B cell (primary cell): ENCODE results near the gene SLAMF9. TPM values are rescaled to one million over a fixed set of nuclear protein-coding genes. Genes with fewer than 3 reads are reported as not detected.

Source experiments
- ATAC-seq: fragments of 200-7000 bp; cut with Tn5 transposase; one replicate; pipeline ENCODE4 v1.10.0; 2021; ENCODE audit warnings: low read depth, mild to moderate bottlenecking, moderate number of reproducible peaks, moderate library complexity
- CTCF ChIA-PET: fragments of 350-600 bp; sonication (Branson Sonifier 250); formaldehyde crosslinking; loops from one replicate; lab custom pipeline; 2021; ENCODE audit warnings: antibody characterized with exemption, inconsistent platforms; lab: Charles Lee
- POLR2A ChIA-PET: fragments of 350-600 bp; sonication (Branson Sonifier 250); formaldehyde crosslinking; loops from one replicate; lab custom pipeline; 2021; ENCODE audit warnings: antibody characterized with exemption; lab: Charles Lee
- DNase-seq: peaks from one replicate; pipeline ENCODE4 v3.0.0; 2013
- H2AFZ ChIP-seq: 2 replicates; pipeline ENCODE4 v1.6.1; 2012; ENCODE audit warnings: mild to moderate bottlenecking, low read depth, low read length; ENCODE audit not compliant: insufficient read depth, poor library complexity, severe bottlenecking
- H3K27ac ChIP-seq, 2 donors: 1 replicate in 1 of 2; 2 replicates in 1 of 2; pipeline ENCODE4 v1.5.1; 2012 to 2013; ENCODE audit warnings: low read length in 2 of 2, mild to moderate bottlenecking in 2 of 2, moderate library complexity in 1 of 2
- H3K27me3 ChIP-seq, 4 experiments: fragments of 200-600 bp in 1 of 4; sonication (generic) in 1 of 4; replicated peaks in 1 of 4; 1 replicate in 2 of 4; 2 replicates in 2 of 4; pipeline versions ENCODE4 v1.6.1 to v1.7.0; 2013 to 2016; ENCODE audit warnings: low read length in 3 of 4, mild to moderate bottlenecking in 2 of 4, mixed read lengths in 1 of 4, moderate library complexity in 1 of 4; ENCODE audit not compliant: insufficient read depth in 4 of 4, control insufficient read depth in 3 of 4; ENCODE audit errors: control extremely low read depth in 1 of 4
- H3K36me3 ChIP-seq, 2 experiments: replicated peaks in 1 of 2; 1 replicate in 1 of 2; 2 replicates in 1 of 2; pipeline versions ENCODE4 v1.6.1 to v1.7.1; 2013; ENCODE audit warnings: low read length in 1 of 2; ENCODE audit not compliant: insufficient read depth in 2 of 2, control insufficient read depth in 1 of 2; ENCODE audit errors: control extremely low read depth in 1 of 2, extremely low read depth in 1 of 2
- H3K4me1 ChIP-seq, 2 donors: fragments of 200-600 bp in 1 of 2; sonication (generic) in 1 of 2; 1 replicate in 1 of 2; 2 replicates in 1 of 2; pipeline versions ENCODE4 v1.5.1 to v1.6.1; 2013 to 2017; ENCODE audit warnings: low read length in 2 of 2; ENCODE audit not compliant: control insufficient read depth in 2 of 2, insufficient read depth in 2 of 2
- H3K4me2 ChIP-seq: replicated peaks from 2 replicates; pipeline ENCODE3; 2012; ENCODE audit warnings: mild to moderate bottlenecking, low read depth, low read length; ENCODE audit not compliant: poor library complexity, severe bottlenecking
- H3K4me3 ChIP-seq, 5 experiments: fragments of 200-600 bp in 1 of 5; sonication (generic) in 1 of 5; 1 replicate in 3 of 5; 2 replicates in 2 of 5; pipeline versions ENCODE4 v1.5.1 to v1.7.0; 2011 to 2016; ENCODE audit warnings: low read length in 4 of 5, mild to moderate bottlenecking in 4 of 5, low read depth in 2 of 5, control low read depth in 1 of 5, moderate library complexity in 1 of 5; ENCODE audit not compliant: insufficient read depth in 1 of 5; ENCODE audit errors: control extremely low read depth in 1 of 5, extremely low read depth in 1 of 5
- H3K79me2 ChIP-seq: fragments of 200-600 bp; sonication (generic); one replicate; pipeline ENCODE4 v1.6.0; 2016; ENCODE audit warnings: low read length; ENCODE audit not compliant: control insufficient read depth, insufficient read depth
- H3K9ac ChIP-seq: fragments of 200-600 bp; sonication (generic); 2 replicates; pipeline ENCODE4 v1.6.1; 2017; ENCODE audit warnings: mild to moderate bottlenecking, low read length, moderate library complexity
- H3K9me3 ChIP-seq, 3 donors: one replicate each; pipeline versions ENCODE4 v1.6.1 to v1.7.1; 2013; ENCODE audit warnings: low read length in 2 of 3; ENCODE audit not compliant: control insufficient read depth in 2 of 3, insufficient read depth in 1 of 3; ENCODE audit errors: control extremely low read depth in 1 of 3
- H4K20me1 ChIP-seq: 2 replicates; pipeline ENCODE4 v1.6.0; 2012; ENCODE audit warnings: mild to moderate bottlenecking, low read length; ENCODE audit not compliant: insufficient read depth, control insufficient read depth, poor library complexity, severe bottlenecking
- H3K27ac Mint-ChIP-seq: one replicate; pipeline ENCODE4 v1.8.0; 2021; ENCODE audit warnings: mixed read lengths
- H3K27me3 Mint-ChIP-seq: one replicate; pipeline ENCODE4 v1.8.0; 2021; ENCODE audit warnings: mixed read lengths
- H3K4me1 Mint-ChIP-seq: one replicate; pipeline ENCODE4 v1.8.0; 2021; ENCODE audit warnings: mixed read lengths
- H3K4me3 Mint-ChIP-seq: one replicate; pipeline ENCODE4 v1.8.0; 2021; ENCODE audit warnings: mixed read lengths
- H3K9me3 Mint-ChIP-seq: one replicate; pipeline ENCODE4 v1.8.0; 2022; ENCODE audit warnings: mixed read lengths; ENCODE audit not compliant: insufficient read depth
- EZH2 ChIP-seq: IDR thresholded peaks from 2 replicates; pipeline ENCODE4 v1.6.1; 2012; ENCODE audit warnings: borderline replicate concordance, low read depth, mild to moderate bottlenecking, moderate library complexity, low read length; ENCODE audit not compliant: insufficient read depth, poor library complexity, severe bottlenecking
- WGBS: methylation state at CpG from one replicate; pipeline ENCODE4 v1.1.5; 2013; ENCODE audit warnings: missing lambda C conversion rate; ENCODE audit not compliant: insufficient coverage; 5-methylcytosine and 5-hydroxymethylcytosine counted together
- intact Hi-C: fragments of 100-400 bp; cut with micrococcal nuclease; formaldehyde crosslinking; loops from one replicate; pipeline ENCODE4 v1.10.0; 2022
- polyA plus RNA-seq: library from polyadenylated mRNA; depleted of rRNA; stranded (reverse); fragments of >200 nt; gene quantifications from 2 replicates; pipeline ENCODE4 v1.2.3, GENCODE V29; 2012
- total RNA-seq, 2 donors: library from RNA; stranded (reverse); fragments of 120-200 nt in 1 of 2; gene quantifications; 1 replicate in 1 of 2; 2 replicates in 1 of 2; pipeline versions ENCODE4 v1.2.3 to v1.2.4, GENCODE V29; 2013 to 2022
- TF ChIP-seq, protein P1 (sequence below): fragments of 200-600 bp; IDR thresholded peaks from one replicate; pipeline ENCODE4 v1.8.0; 2022; ENCODE audit warnings: antibody characterized with exemption, mild to moderate bottlenecking

The SLAMF9 gene
- total and polyA plus RNA-seq, 2 donors (not counting 1 experiment from before 2014, with no cell fraction given) = not detected

- Histone ChIP-seq H3K36me3 (no peaks in the 10 kb centered on the region), H3K4me2 (no peak overlapping the region), H3K27ac (no peak overlapping the region), H2AFZ (no peak overlapping the region), H3K4me1 (no peaks in the 10 kb centered on the region), H4K20me1 (no peaks in the 10 kb centered on the region), H3K4me3 (no peak overlapping the region), H3K9me3 (peaks cover 0 to 3% (median 0%) of the 10 kb centered on the region in 3 donors), H3K79me2 (no peaks in the 10 kb centered on the region), H3K9ac (no peak overlapping the region), H3K27me3 (peaks cover 0 to 31% (median 6%) of the 10 kb centered on the region in 4 experiments)
- TF ChIP-seq, protein P1, sequence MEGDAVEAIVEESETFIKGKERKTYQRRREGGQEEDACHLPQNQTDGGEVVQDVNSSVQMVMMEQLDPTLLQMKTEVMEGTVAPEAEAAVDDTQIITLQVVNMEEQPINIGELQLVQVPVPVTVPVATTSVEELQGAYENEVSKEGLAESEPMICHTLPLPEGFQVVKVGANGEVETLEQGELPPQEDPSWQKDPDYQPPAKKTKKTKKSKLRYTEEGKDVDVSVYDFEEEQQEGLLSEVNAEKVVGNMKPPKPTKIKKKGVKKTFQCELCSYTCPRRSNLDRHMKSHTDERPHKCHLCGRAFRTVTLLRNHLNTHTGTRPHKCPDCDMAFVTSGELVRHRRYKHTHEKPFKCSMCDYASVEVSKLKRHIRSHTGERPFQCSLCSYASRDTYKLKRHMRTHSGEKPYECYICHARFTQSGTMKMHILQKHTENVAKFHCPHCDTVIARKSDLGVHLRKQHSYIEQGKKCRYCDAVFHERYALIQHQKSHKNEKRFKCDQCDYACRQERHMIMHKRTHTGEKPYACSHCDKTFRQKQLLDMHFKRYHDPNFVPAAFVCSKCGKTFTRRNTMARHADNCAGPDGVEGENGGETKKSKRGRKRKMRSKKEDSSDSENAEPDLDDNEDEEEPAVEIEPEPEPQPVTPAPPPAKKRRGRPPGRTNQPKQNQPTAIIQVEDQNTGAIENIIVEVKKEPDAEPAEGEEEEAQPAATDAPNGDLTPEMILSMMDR = no peak
- TF ChIP-seq EZH2 = no peak
- 93% methylated on average over 4 of the region's 6 CpGs for WGBS
- Mint-ChIP-seq H3K27me3 (peaks cover 44% of the 10 kb centered on the region), H3K4me3 (no peak overlapping the region), H3K4me1 (no peaks in the 10 kb centered on the region), H3K9me3 (no peaks in the 10 kb centered on the region), H3K27ac (no peak overlapping the region)
- ATAC-seq (no peak), DNase-seq (no peak)
- CTCF ChIA-PET = interaction anchor here (1.4 kb wide), 1 partner anchor 20 kb away, joined by 3 read pairs; no protein-coding TSS in a partner anchor
- intact Hi-C loops = no loop called here
- POLR2A ChIA-PET = no interaction called here
Observed at GRCh38 chr1:159985473-159985872, 31.4 kb upstream of the SLAMF9 start.

- Histone ChIP-seq H2AFZ (no peak overlapping the region), H3K4me3 (no peak overlapping the region), H3K79me2 (no peaks in the 10 kb centered on the region), H3K9me3 (peaks cover 0 to 3% (median 0%) of the 10 kb centered on the region in 3 donors), H3K4me2 (no peak overlapping the region), H3K4me1 (no peaks in the 10 kb centered on the region), H3K9ac (no peak overlapping the region), H3K27ac (no peak overlapping the region), H3K27me3 (peaks cover 0 to 30% (median 5%) of the 10 kb centered on the region in 4 experiments), H3K36me3 (no peaks in the 10 kb centered on the region), H4K20me1 (no peaks in the 10 kb centered on the region)
- no peak for ATAC-seq
- TF ChIP-seq EZH2 = no peak
- TF ChIP-seq, protein P1 = no peak
- Mint-ChIP-seq H3K9me3 (no peaks in the 10 kb centered on the region), H3K27ac (no peak overlapping the region), H3K4me3 (no peak overlapping the region), H3K27me3 (peaks cover 50% of the 10 kb centered on the region), H3K4me1 (no peaks in the 10 kb centered on the region)
- intact Hi-C loops = no loop called here
- 72% methylated on average over 3 of the region's 5 CpGs for WGBS
- DNase-seq = no peak
- POLR2A ChIA-PET = no interaction called here
- CTCF ChIA-PET = interaction anchor here (0.6 kb wide), 1 partner anchor 671 kb away, joined by 3 read pairs; no protein-coding TSS in a partner anchor
Observed at GRCh38 chr1:159983681-159984080, 29.6 kb upstream of the SLAMF9 start.
